HEK293T (cell line): ENCODE measurements around the gene CIROP.

Experiments used
- CTCF ChIA-PET: fragments of 350-600 bp; formaldehyde crosslinking; extraction: SDS; loops from one replicate; lab custom pipeline; 2021; ENCODE audit warnings: antibody characterized with exemption, inconsistent platforms; lab: Yijun Ruan, JAX
- POLR2A ChIA-PET: fragments of 350-600 bp; formaldehyde crosslinking; extraction: SDS; loops from one replicate; lab custom pipeline; 2020; ENCODE audit warnings: antibody characterized with exemption, inconsistent platforms; lab: Yijun Ruan, JAX
- DNase-seq: peaks from one replicate; pipeline ENCODE4 v3.0.0; 2012; ENCODE audit warnings: mixed read lengths; ENCODE audit errors: extremely low spot score
- SUZ12 ChIP-seq: fragments of 450-650 bp; IDR thresholded peaks from 2 replicates; pipeline ENCODE4 v1.6.1; 2016; ENCODE audit warnings: mild to moderate bottlenecking

CIROP gene

DNA sequence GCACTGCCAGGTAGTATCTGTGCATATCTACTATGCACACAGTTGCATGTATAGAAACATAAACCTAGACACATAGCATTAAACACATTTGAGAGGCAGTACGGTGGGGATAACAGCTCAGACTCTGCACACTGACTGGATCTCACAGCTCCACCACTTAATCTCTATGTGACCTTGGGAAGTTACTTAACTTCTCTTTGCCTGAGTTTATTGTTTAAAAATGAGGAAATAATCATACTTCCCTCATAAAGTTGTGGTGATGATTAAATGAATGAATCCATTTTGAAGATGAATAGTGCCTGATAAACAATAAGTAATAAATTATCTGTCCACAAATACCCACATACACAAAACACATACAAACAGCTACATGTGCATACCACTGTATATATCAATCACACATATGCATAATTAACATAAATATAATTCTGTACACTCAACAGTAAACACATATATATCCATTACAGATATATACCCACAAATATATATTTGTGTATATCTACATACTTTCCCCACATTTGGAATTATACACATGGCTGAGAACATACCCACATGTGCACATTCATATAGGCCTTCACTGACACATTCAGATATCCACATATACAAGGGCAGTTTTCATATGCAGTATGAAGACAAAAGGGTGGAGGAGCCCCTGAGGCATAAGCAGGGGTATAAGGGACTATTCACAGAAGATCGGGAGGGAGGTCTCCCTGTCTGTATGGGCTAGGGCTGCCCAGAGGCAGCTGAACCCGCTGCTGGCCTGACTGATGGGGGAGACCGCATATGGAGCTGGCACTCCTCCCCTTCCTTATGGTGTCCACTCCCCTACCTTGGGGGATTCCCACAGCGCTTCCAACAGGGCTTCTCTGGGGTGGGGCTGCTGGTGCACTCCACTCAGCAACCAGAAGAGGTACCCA is 53.4 kb downstream of the CIROP start:
- no peak for TF ChIP-seq SUZ12
- ChIA-PET CTCF (interaction anchor here (2.7 to 9.0 kb wide), 2 partner anchors 57 to 65 kb away, joined by 18 to 133 read pairs; no protein-coding TSS in a partner anchor), POLR2A (interaction anchor here (0.8 to 2.6 kb wide), 5 partner anchors 45 to 132 kb away, joined by 3 to 14 read pairs (median 3); partner anchors contain the start of gene RBM23)

More for the DNA sequence above, 53.4 kb downstream of the CIROP start:
- DNase-seq, result no peak
